Mesothelial cell of epicardium (in vitro differentiated cells): ENCODE data around the gene DIAPH2. TPM values are rescaled to one million over a fixed set of nuclear protein-coding genes. Genes with fewer than 3 reads are reported as not detected.

Experiments used
- DNase-seq, 2 experiments: peaks; one replicate each; pipeline ENCODE4 v3.0.0; 2021; ENCODE audit warnings: low spot score in 2 of 2; ENCODE audit not compliant: unreplicated experiment in 2 of 2
- H3K27ac Mint-ChIP-seq: 2 replicates; pipeline ENCODE4 v1.8.0; 2021; ENCODE audit warnings: mixed read lengths
- H3K27me3 Mint-ChIP-seq: 2 replicates; pipeline ENCODE4 v1.8.0; 2021; ENCODE audit warnings: low read depth, mixed read lengths
- H3K36me3 Mint-ChIP-seq: 2 replicates; pipeline ENCODE4 v1.8.0; 2021; ENCODE audit warnings: mixed read lengths
- H3K4me1 Mint-ChIP-seq: 2 replicates; pipeline ENCODE4 v1.8.0; 2021; ENCODE audit warnings: mixed read lengths
- H3K4me3 Mint-ChIP-seq: 2 replicates; pipeline ENCODE4 v1.8.0; 2021; ENCODE audit warnings: mild to moderate bottlenecking, moderate library complexity, mixed read lengths
- H3K9me3 Mint-ChIP-seq: 2 replicates; pipeline ENCODE4 v1.8.0; 2021; ENCODE audit warnings: mixed read lengths
- CTCF ChIP-seq: fragments of 200-600 bp; sonication (generic); IDR thresholded peaks from one replicate; pipeline ENCODE4 v1.5.0; 2021; ENCODE audit warnings: antibody characterized with exemption; ENCODE audit not compliant: unreplicated experiment
- total RNA-seq: library from RNA; stranded (reverse); gene quantifications from 3 replicates; pipeline ENCODE4 v1.2.1, GENCODE V29; 2021

Gene DIAPH2
- total RNA-seq, 1 donor from 2014 or later: 19.2 TPM

GRCh38 chrX:97547877-97548578, 863.4 kb downstream of the DIAPH2 start:
- DNase-seq: no peak
- Mint-ChIP-seq H3K4me1 (peaks cover 2% of the 10 kb centered on the region), H3K9me3 (peaks cover 6% of the 10 kb centered on the region), H3K27me3 (no peaks in the 10 kb centered on the region), H3K36me3 (no peaks in the 10 kb centered on the region), H3K27ac (no peak overlapping the region), H3K4me3 (no peak overlapping the region)
- TF ChIP-seq CTCF: no peak

- peaks cover 8% of the 10 kb centered on the region for H3K9me3 Mint-ChIP-seq
- no peak overlapping the region for H3K27ac Mint-ChIP-seq
- TF ChIP-seq CTCF: no peak
- H3K4me3 Mint-ChIP-seq: no peak overlapping the region
- peaks cover 13% of the 10 kb centered on the region for H3K4me1 Mint-ChIP-seq
- DNase-seq: no peak
- H3K27me3 Mint-ChIP-seq: no peaks in the 10 kb centered on the region
- H3K36me3 Mint-ChIP-seq: peaks cover 1% of the 10 kb centered on the region
These were observed 867.2 kb downstream of the DIAPH2 start for GRCh38 chrX:97551821-97552220.

- H3K4me1 Mint-ChIP-seq: peaks cover 13% of the 10 kb centered on the region
- no peak for TF ChIP-seq CTCF
- peaks cover 11% of the 10 kb centered on the region for H3K9me3 Mint-ChIP-seq
- H3K27me3 Mint-ChIP-seq: no peaks in the 10 kb centered on the region
- no peak overlapping the region for H3K27ac Mint-ChIP-seq
- no peak overlapping the region for H3K4me3 Mint-ChIP-seq
- DNase-seq: no peak
- peaks cover 1% of the 10 kb centered on the region for H3K36me3 Mint-ChIP-seq
These were observed 869.2 kb downstream of the DIAPH2 start for GRCh38 chrX:97553833-97554232.

GRCh38 chrX:97556359-97556758, 871.7 kb downstream of the DIAPH2 start:
- no peak overlapping the region for H3K4me3 Mint-ChIP-seq
- H3K9me3 Mint-ChIP-seq: peaks cover 17% of the 10 kb centered on the region
- H3K27me3 Mint-ChIP-seq: no peaks in the 10 kb centered on the region
- H3K36me3 Mint-ChIP-seq: peaks cover 1% of the 10 kb centered on the region
- no peak for TF ChIP-seq CTCF
- no peak for DNase-seq
- H3K27ac Mint-ChIP-seq: no peak overlapping the region
- H3K4me1 Mint-ChIP-seq: peaks cover 12% of the 10 kb centered on the region

- Mint-ChIP-seq H3K27ac (peak overlapping the region; percentile 70), H3K4me3 (peak overlapping the region; percentile 44), H3K36me3 (no peaks in the 10 kb centered on the region), H3K27me3 (no peaks in the 10 kb centered on the region), H3K4me1 (peaks cover 17% of the 10 kb centered on the region), H3K9me3 (peaks cover 5% of the 10 kb centered on the region)
- TF ChIP-seq CTCF: no peak
- DNase-seq: no peak
These were observed 879.0 kb downstream of the DIAPH2 start for GRCh38 chrX:97563531-97564133.
